ENCODE data around the gene ALDH1L1. TPM values are rescaled to one million over a fixed set of nuclear protein-coding genes. Genes with fewer than 3 reads are reported as not detected.

The ALDH1L1 gene
- total RNA-seq, 1 donor: not detected

DNA sequence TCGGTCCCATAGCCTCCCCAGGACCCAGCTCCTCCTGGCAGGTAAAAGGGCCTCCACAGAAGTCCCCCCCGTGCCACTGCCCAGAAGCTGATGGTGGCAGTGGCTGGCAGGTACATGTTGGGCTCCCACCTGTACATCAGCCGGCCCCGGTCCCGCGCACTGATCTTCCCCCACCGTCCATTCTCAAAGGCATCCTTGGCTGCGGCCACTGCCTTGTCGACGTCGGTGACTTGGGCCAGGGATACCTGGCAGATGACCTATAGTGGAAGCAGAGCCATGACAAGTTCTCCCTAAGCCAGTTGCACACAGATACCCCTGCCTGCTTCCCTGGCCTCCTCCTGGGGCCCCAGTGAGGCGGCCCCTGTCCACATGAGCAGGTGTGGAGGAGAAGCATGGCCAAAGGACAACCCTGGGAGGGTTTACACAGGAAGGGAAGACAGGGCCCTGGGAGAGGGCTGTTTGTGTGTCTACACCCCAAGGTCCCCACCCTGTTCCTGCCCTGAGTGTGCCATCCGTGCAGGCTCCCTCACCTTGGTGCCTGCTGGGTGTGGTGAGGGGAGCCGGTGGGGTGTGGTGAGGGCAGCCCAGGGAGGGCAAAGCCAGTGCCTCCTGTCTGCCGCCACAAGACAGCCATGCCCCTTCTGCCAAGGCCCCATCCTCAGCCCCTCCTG, 44.8 kb downstream of the ALDH1L1 start:
- Histone ChIP-seq H3K4me3 (ENCODE audit: low read length) (no peak overlapping the region), H3K27me3 (ENCODE audit: insufficient read depth, low read length) (peaks cover 13% of the 10 kb centered on the region), H3K4me1 (ENCODE audit: insufficient read depth, low read length) (no peaks in the 10 kb centered on the region), H3K9me3 (ENCODE audit: low read depth, low read length) (no peaks in the 10 kb centered on the region)

DNA sequence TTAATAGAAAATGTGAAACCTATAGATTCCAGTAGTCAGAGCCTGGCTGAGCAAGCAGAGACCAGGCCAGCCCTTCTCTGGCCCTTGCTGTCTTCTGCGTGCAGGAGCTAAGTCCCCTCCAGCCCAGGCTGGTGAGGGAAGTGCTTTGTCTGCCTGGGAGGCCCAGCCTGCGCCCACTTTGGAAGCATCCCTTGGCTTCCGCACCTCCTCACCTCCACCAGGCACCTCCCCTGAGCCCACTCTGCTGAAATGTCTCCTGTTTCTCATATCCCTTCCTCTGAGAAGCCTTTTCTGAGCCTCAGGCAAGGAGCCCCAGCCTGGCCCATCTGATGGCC, 45.3 kb downstream of the ALDH1L1 start:
- Histone ChIP-seq H3K9me3 (ENCODE audit: low read depth, low read length) (no peaks in the 10 kb centered on the region), H3K4me3 (ENCODE audit: low read length) (no peak overlapping the region), H3K27me3 (ENCODE audit: insufficient read depth, low read length) (peaks cover 10% of the 10 kb centered on the region), H3K4me1 (ENCODE audit: insufficient read depth, low read length) (no peaks in the 10 kb centered on the region)

GRCh38 chr3:126134219-126134975, 46.0 kb downstream of the ALDH1L1 start:
- Histone ChIP-seq H3K4me3 (ENCODE audit: low read length) (no peak overlapping the region), H3K9me3 (ENCODE audit: low read depth, low read length) (no peaks in the 10 kb centered on the region), H3K27me3 (ENCODE audit: insufficient read depth, low read length) (peaks cover 6% of the 10 kb centered on the region), H3K4me1 (ENCODE audit: insufficient read depth, low read length) (no peaks in the 10 kb centered on the region)

- Histone ChIP-seq H3K4me1 (ENCODE audit: insufficient read depth, low read length) (no peaks in the 10 kb centered on the region), H3K9me3 (ENCODE audit: low read depth, low read length) (no peaks in the 10 kb centered on the region), H3K4me3 (ENCODE audit: low read length) (no peak overlapping the region), H3K27me3 (ENCODE audit: insufficient read depth, low read length) (no peaks in the 10 kb centered on the region)
Observed at GRCh38 chr3:126133606-126134005, 46.8 kb downstream of the ALDH1L1 start.

DNA sequence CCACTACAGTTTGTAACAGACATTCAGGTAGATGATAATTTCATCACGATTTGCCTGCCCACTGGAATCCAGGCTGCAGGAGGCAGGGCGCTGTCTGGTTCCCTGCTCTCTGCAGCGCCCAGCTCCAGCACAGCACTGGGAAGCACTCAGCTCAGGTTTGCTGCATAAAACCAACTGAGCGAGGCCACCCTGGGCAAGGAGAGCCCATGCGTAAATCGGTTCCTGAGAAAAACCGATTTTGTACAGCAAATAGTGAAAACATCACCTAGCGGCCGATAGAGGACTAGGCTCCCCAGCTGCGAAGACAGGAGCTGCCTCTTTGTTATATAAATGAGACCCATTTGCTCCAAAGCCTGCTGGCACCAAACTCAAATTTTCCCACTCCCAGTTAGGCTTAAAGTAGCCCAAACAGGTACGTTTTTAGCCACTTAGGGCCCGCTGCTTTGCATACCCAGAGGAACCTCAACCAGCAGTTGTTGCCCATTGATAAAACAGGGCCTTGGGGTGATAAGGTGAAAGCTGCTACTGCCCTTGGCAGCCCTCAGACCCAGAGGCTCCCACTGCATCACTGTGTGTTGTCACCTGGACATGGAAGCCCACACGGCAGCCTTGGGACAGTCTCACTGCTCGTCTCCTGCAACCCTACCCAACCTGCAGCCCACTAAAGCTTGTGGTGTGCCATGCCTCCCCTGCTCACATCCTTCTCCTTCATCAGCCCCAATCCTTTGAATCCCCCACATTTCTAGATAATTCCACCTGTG, 47.5 kb downstream of the ALDH1L1 start:
- no peaks in the 10 kb centered on the region for H3K9me3 ChIP-seq (ENCODE audit: low read depth, low read length)
- no peaks in the 10 kb centered on the region for H3K4me1 ChIP-seq (ENCODE audit: insufficient read depth, low read length)
- no peaks in the 10 kb centered on the region for H3K27me3 ChIP-seq (ENCODE audit: insufficient read depth, low read length)
- H3K4me3 ChIP-seq (ENCODE audit: low read length): no peak overlapping the region

- Histone ChIP-seq H3K27me3 (ENCODE audit: insufficient read depth, low read length) (no peaks in the 10 kb centered on the region), H3K9me3 (ENCODE audit: low read depth, low read length) (no peaks in the 10 kb centered on the region), H3K4me1 (ENCODE audit: insufficient read depth, low read length) (no peaks in the 10 kb centered on the region), H3K4me3 (ENCODE audit: low read length) (no peak overlapping the region)
Observed at GRCh38 chr3:126131881-126132750, 48.3 kb downstream of the ALDH1L1 start.

DNA sequence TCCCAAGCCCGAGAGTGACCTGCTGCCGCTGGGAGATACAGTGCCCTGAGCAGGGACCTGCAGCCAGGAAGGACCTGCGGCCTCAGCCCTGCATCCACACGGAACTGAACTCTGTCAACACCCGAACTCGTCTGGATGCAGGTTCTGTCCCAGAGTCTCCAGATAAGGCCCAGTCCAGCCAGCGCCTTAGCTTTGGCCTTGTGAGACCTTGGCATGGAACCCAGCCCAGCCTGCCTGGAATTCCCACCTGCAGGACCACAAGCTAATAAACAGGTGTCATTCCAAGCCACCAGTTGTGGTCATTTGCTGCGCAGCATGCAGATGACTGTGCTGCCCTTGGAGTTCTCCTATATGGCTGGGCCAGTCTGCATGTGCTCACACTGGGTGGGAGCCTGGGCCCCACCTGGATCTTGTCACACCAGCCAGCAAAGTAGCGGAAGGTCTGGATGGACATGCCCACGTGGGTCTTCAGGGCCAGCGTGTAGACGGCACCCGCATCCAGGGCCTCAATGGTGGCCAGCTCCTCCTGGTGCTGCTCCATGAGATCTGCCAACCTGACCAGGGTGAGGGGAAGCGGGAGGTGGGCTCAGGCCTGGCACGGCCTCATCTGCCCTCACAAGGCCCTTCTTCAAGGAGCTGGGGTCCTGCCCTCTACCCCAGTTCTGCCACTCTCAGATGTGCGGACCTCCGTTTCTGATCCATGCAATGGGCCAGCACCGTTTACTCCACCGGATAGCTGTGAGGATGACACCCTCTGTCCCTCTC, 49.2 kb downstream of the ALDH1L1 start:
- Histone ChIP-seq H3K9me3 (ENCODE audit: low read depth, low read length) (no peaks in the 10 kb centered on the region), H3K4me1 (ENCODE audit: insufficient read depth, low read length) (no peaks in the 10 kb centered on the region), H3K27me3 (ENCODE audit: insufficient read depth, low read length) (no peaks in the 10 kb centered on the region), H3K4me3 (ENCODE audit: low read length) (no peak overlapping the region)

DNA sequence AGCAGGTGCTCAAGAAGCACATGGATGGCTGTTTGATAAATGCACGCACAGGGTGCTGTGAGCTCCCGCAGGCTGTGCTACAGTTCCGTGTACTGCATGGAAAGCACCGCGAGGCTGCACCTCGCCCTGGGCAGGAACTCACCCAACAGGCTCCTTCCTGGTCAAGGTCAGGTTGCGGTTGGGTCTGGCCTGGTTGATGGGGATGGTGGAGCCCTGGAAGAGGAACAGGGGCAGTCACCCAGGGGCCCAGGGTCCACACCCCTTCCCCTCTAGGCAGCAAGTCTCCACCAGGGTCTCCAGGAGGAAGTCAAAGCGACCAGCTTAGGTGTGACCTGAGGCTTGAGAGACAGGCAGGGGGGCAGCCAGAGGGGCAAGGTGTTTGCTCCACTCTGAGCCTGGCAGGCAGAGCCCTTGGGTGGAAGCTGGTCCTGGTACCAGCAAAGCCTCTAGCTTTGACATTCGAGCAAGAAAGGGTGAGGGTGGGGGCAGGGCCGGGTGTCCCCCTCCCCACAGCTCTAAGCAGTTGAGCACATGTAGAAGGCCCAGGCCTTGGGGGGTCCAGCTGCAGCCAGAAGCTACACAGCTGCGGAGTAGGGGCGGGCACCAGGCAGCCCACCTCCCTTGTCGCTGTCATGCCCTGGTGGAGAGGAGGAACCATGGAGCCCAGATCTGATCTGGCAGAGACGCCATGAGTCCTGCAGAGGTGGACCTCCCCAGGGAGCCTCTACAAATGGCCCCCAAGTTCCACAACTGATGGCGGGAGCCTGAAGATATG, 50.1 kb downstream of the ALDH1L1 start:
- Histone ChIP-seq H3K27me3 (ENCODE audit: insufficient read depth, low read length) (no peaks in the 10 kb centered on the region), H3K4me3 (ENCODE audit: low read length) (no peak overlapping the region), H3K4me1 (ENCODE audit: insufficient read depth, low read length) (no peaks in the 10 kb centered on the region), H3K9me3 (ENCODE audit: low read depth, low read length) (no peaks in the 10 kb centered on the region)

DNA sequence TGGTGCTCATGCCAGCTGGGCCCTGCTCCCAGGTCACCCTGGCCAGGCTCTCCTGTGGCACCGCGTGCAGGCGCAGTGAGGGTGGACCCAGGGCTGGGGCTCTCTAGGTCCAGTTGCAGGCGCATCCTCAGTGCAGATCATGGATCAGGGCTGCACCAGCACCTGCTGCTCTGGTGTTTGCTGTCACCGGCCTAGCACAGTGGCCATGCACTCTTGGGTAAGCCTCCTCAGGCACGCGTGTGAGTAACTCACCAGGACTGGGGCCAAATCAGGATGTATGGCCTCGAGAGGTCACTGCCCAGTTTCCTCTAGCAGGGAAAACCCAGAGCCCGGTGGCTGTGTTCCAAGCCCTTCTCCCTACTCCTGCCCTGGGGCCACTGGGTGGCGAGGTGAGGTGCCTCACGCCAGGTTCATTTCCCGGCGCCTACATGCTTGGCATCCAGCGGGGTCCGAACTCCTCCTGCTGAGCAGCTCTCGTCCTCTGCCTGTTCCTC, 50.9 kb downstream of the ALDH1L1 start:
- Histone ChIP-seq H3K9me3 (ENCODE audit: low read depth, low read length) (no peaks in the 10 kb centered on the region), H3K4me3 (ENCODE audit: low read length) (no peak overlapping the region), H3K4me1 (ENCODE audit: insufficient read depth, low read length) (no peaks in the 10 kb centered on the region), H3K27me3 (ENCODE audit: insufficient read depth, low read length) (no peaks in the 10 kb centered on the region)

GRCh38 chr3:126128504-126129397, 51.6 kb downstream of the ALDH1L1 start:
- H3K9me3 ChIP-seq (ENCODE audit: low read depth, low read length): no peaks in the 10 kb centered on the region
- H3K4me3 ChIP-seq (ENCODE audit: low read length): no peak overlapping the region
- no peaks in the 10 kb centered on the region for H3K27me3 ChIP-seq (ENCODE audit: insufficient read depth, low read length)
- H3K4me1 ChIP-seq (ENCODE audit: insufficient read depth, low read length): no peaks in the 10 kb centered on the region

DNA sequence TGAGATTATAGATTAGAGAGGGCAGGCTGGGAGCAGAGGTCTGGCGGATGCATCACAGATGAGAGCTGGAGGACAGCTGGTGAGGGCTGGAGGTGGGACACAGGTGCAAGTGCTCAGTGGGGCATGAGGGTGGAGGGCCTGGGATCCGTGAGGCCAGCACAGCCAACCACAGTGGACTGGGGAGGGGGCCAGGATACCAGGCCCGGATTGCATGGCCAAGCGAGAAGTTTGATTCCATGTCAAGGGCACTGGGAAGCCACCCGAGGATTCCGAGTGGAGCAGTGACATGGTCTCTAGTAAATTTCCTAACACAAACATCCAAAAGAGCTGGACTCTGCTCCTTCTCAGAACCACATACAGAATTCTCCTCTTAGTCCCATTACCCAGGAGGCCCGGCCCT, 52.5 kb downstream of the ALDH1L1 start:
- Histone ChIP-seq H3K4me3 (ENCODE audit: low read length) (no peak overlapping the region), H3K9me3 (ENCODE audit: low read depth, low read length) (no peaks in the 10 kb centered on the region), H3K27me3 (ENCODE audit: insufficient read depth, low read length) (no peaks in the 10 kb centered on the region), H3K4me1 (ENCODE audit: insufficient read depth, low read length) (no peaks in the 10 kb centered on the region)

GRCh38 chr3:126127452-126127851, 52.9 kb downstream of the ALDH1L1 start:
- Histone ChIP-seq H3K4me3 (ENCODE audit: low read length) (no peak overlapping the region), H3K9me3 (ENCODE audit: low read depth, low read length) (no peaks in the 10 kb centered on the region), H3K4me1 (ENCODE audit: insufficient read depth, low read length) (no peaks in the 10 kb centered on the region), H3K27me3 (ENCODE audit: insufficient read depth, low read length) (no peaks in the 10 kb centered on the region)
